HepG2 (cell line): Measurements from ENCODE around the gene DGCR8. TPM values are rescaled to one million over a fixed set of nuclear protein-coding genes. Genes with fewer than 3 reads are reported as not detected.

ENCODE experiments used
- FOXM1 ChIP-seq: sonication (generic); formaldehyde crosslinking; IDR thresholded peaks from 2 replicates; pipeline ENCODE4 v1.5.0; 2020; ENCODE audit warnings: missing genetic modification reagents
- HNF4A ChIP-seq: sonication (generic); formaldehyde crosslinking; IDR thresholded peaks from 2 replicates; pipeline ENCODE4 v1.4.0; 2020; ENCODE audit warnings: missing genetic modification reagents
- HNRNPK ChIP-seq: fragments of 200-400 bp; formaldehyde crosslinking; IDR thresholded peaks from 2 replicates; pipeline ENCODE4 v1.6.1; 2018; ENCODE audit warnings: low read length, low read depth, moderate library complexity, mild to moderate bottlenecking; ENCODE audit not compliant: poor library complexity, severe bottlenecking
- MIER3 ChIP-seq: IDR thresholded peaks from 2 replicates; pipeline ENCODE4 v1.6.1; 2016; ENCODE audit warnings: missing compliant biosample characterization, borderline replicate concordance
- POLR2AphosphoS5 ChIP-seq: IDR thresholded peaks from 2 replicates; pipeline ENCODE4 v1.6.1; 2012; ENCODE audit warnings: low read depth, low read length
- REPIN1 ChIP-seq: sonication (generic); formaldehyde crosslinking; IDR thresholded peaks from 2 replicates; pipeline ENCODE4 v1.8.0; 2022; ENCODE audit warnings: missing genetic modification reagents, low read depth, mild to moderate bottlenecking, borderline replicate concordance
- SAP130 ChIP-seq: IDR thresholded peaks from 2 replicates; pipeline ENCODE4 v1.6.1; 2016; ENCODE audit warnings: low read depth
- SMAD1 ChIP-seq: sonication (generic); formaldehyde crosslinking; IDR thresholded peaks from 2 replicates; pipeline ENCODE4 v1.4.0; 2020; ENCODE audit warnings: missing genetic modification reagents, low read depth, mild to moderate bottlenecking, borderline replicate concordance
- U2AF1 ChIP-seq: fragments of 200-400 bp; formaldehyde crosslinking; optimal IDR thresholded peaks from 2 replicates; pipeline ENCODE3; 2017; ENCODE audit warnings: mild to moderate bottlenecking, low read depth, low read length
- ZMAT3 ChIP-seq: sonication (generic); formaldehyde crosslinking; conservative IDR thresholded peaks from 2 replicates; pipeline ENCODE4 v1.7.0; 2021; ENCODE audit warnings: missing genetic modification reagents
- ZNF432 ChIP-seq: sonication (generic); formaldehyde crosslinking; IDR thresholded peaks from 2 replicates; pipeline ENCODE4 v1.5.0; 2020; ENCODE audit warnings: missing genetic modification reagents, mild to moderate bottlenecking, borderline replicate concordance
- ZNF569 ChIP-seq: sonication (generic); formaldehyde crosslinking; IDR thresholded peaks from 2 replicates; pipeline ENCODE4 v1.5.0; 2020; ENCODE audit warnings: mild to moderate bottlenecking, missing genetic modification reagents, moderate library complexity, borderline replicate concordance
- ZNF737 ChIP-seq: sonication (generic); formaldehyde crosslinking; IDR thresholded peaks from 2 replicates; pipeline ENCODE4 v1.5.0; 2020; ENCODE audit warnings: missing genetic modification reagents, mild to moderate bottlenecking, borderline replicate concordance
- ZSCAN12 ChIP-seq: sonication (generic); formaldehyde crosslinking; IDR thresholded peaks from 2 replicates; pipeline ENCODE4 v1.9.0; 2021; ENCODE audit warnings: mild to moderate bottlenecking, missing genetic modification reagents
- ZSCAN21 ChIP-seq: sonication (generic); formaldehyde crosslinking; IDR thresholded peaks from 2 replicates; pipeline ENCODE4 v1.8.0; 2022; ENCODE audit warnings: mild to moderate bottlenecking, missing genetic modification reagents, moderate library complexity, borderline replicate concordance
- polyA plus RNA-seq, 8 experiments: library from polyadenylated mRNA; depleted of rRNA in 3 of 8; stranded (reverse) in 7 of 8; unstranded in 1 of 8; fragments of >200 nt; fragmentation: Illumina TruSeq in 4 of 8; extraction: Trizol in 4 of 8; gene quantifications; 2 replicates each; pipeline versions ENCODE4 v1.2.1 to v1.2.3, GENCODE V29; 2011 to 2016; ENCODE audit warnings: low read depth in 4 of 8, missing spikeins in 1 of 8, mixed read lengths in 1 of 8; ENCODE audit not compliant: insufficient read depth in 1 of 8
- total RNA-seq, 5 experiments: library from RNA; depleted of rRNA; stranded (reverse); fragments of >200 nt; fragmentation: Illumina TruSeq; extraction: Trizol; gene quantifications; 2 replicates each; pipeline ENCODE4 v1.2.3, GENCODE V29; 2016; ENCODE audit warnings: low read depth in 1 of 5
- TF ChIP-seq, protein P1 (sequence below): IDR thresholded peaks from 2 replicates; pipeline ENCODE4 v1.6.1; 2016; ENCODE audit warnings: control low read depth
- TF ChIP-seq, protein P2 (sequence below): sonication (generic); formaldehyde crosslinking; IDR thresholded peaks from 2 replicates; pipeline ENCODE4 v1.8.1; 2023; ENCODE audit warnings: mild to moderate bottlenecking, missing genetic modification reagents
- TF ChIP-seq, protein P3 (sequence below): sonication (generic); formaldehyde crosslinking; IDR thresholded peaks from 2 replicates; pipeline ENCODE4 v1.4.0; 2020; ENCODE audit warnings: mild to moderate bottlenecking, missing genetic modification reagents
- TF ChIP-seq, protein P4 (sequence below): sonication (generic); formaldehyde crosslinking; IDR thresholded peaks from 2 replicates; pipeline ENCODE4 v1.4.0; 2020; ENCODE audit warnings: missing genetic modification reagents
- TF ChIP-seq, protein P5 (sequence below): sonication (generic); formaldehyde crosslinking; IDR thresholded peaks from 2 replicates; pipeline ENCODE4 v1.5.1; 2020; ENCODE audit warnings: mild to moderate bottlenecking, missing genetic modification reagents, moderate library complexity
- TF ChIP-seq, protein P6 (sequence below): sonication (generic); formaldehyde crosslinking; IDR thresholded peaks from 2 replicates; pipeline ENCODE4 v1.5.0; 2020; ENCODE audit warnings: missing genetic modification reagents

The DGCR8 gene
- total and polyA plus RNA-seq, 2 of the 13 experiments (the other 11 are each of a cell fraction or from before 2014, with no cell fraction given): 10.2 to 23.2 TPM

DNA sequence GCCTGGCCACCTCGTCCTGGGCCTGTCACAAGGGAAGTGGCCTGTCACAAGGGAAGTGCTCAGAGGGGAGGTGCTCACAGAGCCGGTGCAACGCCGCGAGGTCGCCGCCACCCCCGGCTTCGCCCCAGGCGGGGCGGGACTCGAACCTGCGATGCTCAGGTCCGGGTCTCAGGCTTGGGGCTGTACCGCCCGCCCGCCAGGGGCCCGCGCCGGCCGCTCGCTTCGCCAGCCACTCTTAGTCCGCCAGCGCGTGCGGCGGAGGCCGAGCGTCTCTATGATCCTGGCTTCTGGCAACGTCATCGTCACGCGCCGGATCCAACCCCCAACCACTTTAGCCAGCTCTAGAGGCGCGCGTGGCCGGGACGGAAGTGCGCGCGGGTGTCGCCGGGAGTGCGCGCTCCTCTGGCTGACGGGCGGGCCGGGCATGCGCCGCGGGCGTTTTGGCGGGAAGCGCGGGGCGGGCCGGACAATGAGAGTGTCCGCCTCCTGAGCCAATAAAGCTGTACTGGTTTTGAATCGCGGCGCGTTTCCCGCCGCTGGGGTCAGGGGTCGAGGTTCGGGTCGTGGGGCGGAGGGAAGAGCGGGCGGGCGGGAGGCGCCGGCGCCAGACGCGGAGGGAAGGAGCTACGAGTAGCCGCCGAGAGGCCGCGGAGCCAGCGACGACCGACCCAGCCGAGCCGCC is 37.1 kb downstream of the DGCR8 start, which contains the start of gene TRMT2A (continued):
- no peak for TF ChIP-seq ZNF569 (CRISPR knock-in tag)
- TF ChIP-seq, protein P1, sequence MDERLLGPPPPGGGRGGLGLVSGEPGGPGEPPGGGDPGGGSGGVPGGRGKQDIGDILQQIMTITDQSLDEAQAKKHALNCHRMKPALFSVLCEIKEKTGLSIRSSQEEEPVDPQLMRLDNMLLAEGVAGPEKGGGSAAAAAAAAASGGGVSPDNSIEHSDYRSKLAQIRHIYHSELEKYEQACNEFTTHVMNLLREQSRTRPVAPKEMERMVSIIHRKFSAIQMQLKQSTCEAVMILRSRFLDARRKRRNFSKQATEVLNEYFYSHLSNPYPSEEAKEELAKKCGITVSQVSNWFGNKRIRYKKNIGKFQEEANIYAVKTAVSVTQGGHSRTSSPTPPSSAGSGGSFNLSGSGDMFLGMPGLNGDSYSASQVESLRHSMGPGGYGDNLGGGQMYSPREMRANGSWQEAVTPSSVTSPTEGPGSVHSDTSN: no peak
- peak; percentile 83 for TF ChIP-seq HNF4A
- TF ChIP-seq POLR2AphosphoS5: 0 out of 2 replicates have a peak, but pooled peaks have one; percentile 31
- TF ChIP-seq, protein P2, sequence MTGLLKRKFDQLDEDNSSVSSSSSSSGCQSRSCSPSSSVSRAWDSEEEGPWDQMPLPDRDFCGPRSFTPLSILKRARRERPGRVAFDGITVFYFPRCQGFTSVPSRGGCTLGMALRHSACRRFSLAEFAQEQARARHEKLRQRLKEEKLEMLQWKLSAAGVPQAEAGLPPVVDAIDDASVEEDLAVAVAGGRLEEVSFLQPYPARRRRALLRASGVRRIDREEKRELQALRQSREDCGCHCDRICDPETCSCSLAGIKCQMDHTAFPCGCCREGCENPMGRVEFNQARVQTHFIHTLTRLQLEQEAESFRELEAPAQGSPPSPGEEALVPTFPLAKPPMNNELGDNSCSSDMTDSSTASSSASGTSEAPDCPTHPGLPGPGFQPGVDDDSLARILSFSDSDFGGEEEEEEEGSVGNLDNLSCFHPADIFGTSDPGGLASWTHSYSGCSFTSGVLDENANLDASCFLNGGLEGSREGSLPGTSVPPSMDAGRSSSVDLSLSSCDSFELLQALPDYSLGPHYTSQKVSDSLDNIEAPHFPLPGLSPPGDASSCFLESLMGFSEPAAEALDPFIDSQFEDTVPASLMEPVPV (CRISPR knock-in tag): peak; percentile 87; the same call in 1 of the 2 replicates
- TF ChIP-seq REPIN1 (CRISPR knock-in tag): peak; percentile 86
- no peak for TF ChIP-seq ZNF737 (CRISPR knock-in tag)
- no peak for TF ChIP-seq FOXM1 (CRISPR knock-in tag)
- no peak for TF ChIP-seq ZNF432 (CRISPR knock-in tag)
- peak; percentile 68; the same call in 1 of the 2 replicates for TF ChIP-seq ZSCAN21 (CRISPR knock-in tag)
- no peak for TF ChIP-seq U2AF1
- TF ChIP-seq, protein P3, sequence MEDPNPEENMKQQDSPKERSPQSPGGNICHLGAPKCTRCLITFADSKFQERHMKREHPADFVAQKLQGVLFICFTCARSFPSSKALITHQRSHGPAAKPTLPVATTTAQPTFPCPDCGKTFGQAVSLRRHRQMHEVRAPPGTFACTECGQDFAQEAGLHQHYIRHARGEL: no peak
- TF ChIP-seq ZSCAN12 (CRISPR knock-in tag): no peak
- TF ChIP-seq, protein P4, sequence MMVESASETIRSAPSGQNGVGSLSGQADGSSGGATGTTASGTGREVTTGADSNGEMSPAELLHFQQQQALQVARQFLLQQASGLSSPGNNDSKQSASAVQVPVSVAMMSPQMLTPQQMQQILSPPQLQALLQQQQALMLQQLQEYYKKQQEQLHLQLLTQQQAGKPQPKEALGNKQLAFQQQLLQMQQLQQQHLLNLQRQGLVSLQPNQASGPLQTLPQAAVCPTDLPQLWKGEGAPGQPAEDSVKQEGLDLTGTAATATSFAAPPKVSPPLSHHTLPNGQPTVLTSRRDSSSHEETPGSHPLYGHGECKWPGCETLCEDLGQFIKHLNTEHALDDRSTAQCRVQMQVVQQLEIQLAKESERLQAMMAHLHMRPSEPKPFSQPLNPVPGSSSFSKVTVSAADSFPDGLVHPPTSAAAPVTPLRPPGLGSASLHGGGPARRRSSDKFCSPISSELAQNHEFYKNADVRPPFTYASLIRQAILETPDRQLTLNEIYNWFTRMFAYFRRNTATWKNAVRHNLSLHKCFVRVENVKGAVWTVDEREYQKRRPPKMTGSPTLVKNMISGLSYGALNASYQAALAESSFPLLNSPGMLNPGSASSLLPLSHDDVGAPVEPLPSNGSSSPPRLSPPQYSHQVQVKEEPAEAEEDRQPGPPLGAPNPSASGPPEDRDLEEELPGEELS (CRISPR knock-in tag): peak; percentile 32; the same call in 1 of the 2 replicates
- peak; percentile 26 for TF ChIP-seq HNRNPK
- TF ChIP-seq ZMAT3 (CRISPR knock-in tag): 0 out of 2 replicates have a peak, but pooled peaks have one; percentile 86
- TF ChIP-seq SMAD1 (CRISPR knock-in tag): peak; percentile 83
- peak; percentile 93 for TF ChIP-seq SAP130 (CRISPR knock-in tag)
- TF ChIP-seq, protein P5, sequence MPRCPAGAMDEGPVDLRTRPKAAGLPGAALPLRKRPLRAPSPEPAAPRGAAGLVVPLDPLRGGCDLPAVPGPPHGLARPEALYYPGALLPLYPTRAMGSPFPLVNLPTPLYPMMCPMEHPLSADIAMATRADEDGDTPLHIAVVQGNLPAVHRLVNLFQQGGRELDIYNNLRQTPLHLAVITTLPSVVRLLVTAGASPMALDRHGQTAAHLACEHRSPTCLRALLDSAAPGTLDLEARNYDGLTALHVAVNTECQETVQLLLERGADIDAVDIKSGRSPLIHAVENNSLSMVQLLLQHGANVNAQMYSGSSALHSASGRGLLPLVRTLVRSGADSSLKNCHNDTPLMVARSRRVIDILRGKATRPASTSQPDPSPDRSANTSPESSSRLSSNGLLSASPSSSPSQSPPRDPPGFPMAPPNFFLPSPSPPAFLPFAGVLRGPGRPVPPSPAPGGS (CRISPR knock-in tag): no peak
- TF ChIP-seq, protein P6, sequence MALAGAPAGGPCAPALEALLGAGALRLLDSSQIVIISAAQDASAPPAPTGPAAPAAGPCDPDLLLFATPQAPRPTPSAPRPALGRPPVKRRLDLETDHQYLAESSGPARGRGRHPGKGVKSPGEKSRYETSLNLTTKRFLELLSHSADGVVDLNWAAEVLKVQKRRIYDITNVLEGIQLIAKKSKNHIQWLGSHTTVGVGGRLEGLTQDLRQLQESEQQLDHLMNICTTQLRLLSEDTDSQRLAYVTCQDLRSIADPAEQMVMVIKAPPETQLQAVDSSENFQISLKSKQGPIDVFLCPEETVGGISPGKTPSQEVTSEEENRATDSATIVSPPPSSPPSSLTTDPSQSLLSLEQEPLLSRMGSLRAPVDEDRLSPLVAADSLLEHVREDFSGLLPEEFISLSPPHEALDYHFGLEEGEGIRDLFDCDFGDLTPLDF (CRISPR knock-in tag): peak; percentile 100
- no peak; the same call in 1 of the 2 replicates for TF ChIP-seq MIER3
